Peyer's patch (tissue), 4 donors: ENCODE data around the gene COL23A1.

Source experiments
- POLR2A ChIP-seq, 2 donors: fragments of 450-650 bp; IDR thresholded peaks; one replicate each; pipeline ENCODE4 v1.5.1; 2017; ENCODE audit warnings: antibody characterized with exemption in 2 of 2, mild to moderate bottlenecking in 2 of 2, moderate library complexity in 2 of 2
- TF ChIP-seq, protein P1 (sequence below), 6 experiments: fragments of 450-650 bp in 4 of 6; fragments of 200-600 bp in 2 of 6; sonication (generic) in 1 of 6; IDR thresholded peaks; one replicate each; pipeline ENCODE4 v1.5.1; 2017 to 2019; ENCODE audit warnings: antibody characterized with exemption in 6 of 6, mild to moderate bottlenecking in 3 of 6, moderate library complexity in 1 of 6

DNA sequence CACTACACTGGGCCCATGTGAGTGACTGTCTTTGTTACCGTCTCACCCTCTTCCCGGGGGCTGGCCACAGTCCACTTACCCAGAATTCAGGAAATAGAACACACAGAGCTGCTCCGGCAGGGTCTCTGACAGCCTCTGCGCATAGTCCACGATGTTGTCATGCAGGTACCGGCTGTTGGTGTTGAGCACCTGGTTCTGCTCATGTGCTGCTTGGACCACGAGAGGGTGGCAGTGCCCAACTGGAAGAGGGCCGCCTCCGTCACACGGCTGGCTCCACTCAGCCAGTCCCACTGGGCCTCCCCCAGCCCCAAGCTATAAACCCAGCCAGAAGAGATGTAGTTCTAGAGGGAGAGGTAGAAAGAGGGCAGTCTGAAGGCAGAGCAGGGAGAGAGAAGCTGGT is 360.3 kb downstream of the COL23A1 start:
- TF ChIP-seq, protein P1, sequence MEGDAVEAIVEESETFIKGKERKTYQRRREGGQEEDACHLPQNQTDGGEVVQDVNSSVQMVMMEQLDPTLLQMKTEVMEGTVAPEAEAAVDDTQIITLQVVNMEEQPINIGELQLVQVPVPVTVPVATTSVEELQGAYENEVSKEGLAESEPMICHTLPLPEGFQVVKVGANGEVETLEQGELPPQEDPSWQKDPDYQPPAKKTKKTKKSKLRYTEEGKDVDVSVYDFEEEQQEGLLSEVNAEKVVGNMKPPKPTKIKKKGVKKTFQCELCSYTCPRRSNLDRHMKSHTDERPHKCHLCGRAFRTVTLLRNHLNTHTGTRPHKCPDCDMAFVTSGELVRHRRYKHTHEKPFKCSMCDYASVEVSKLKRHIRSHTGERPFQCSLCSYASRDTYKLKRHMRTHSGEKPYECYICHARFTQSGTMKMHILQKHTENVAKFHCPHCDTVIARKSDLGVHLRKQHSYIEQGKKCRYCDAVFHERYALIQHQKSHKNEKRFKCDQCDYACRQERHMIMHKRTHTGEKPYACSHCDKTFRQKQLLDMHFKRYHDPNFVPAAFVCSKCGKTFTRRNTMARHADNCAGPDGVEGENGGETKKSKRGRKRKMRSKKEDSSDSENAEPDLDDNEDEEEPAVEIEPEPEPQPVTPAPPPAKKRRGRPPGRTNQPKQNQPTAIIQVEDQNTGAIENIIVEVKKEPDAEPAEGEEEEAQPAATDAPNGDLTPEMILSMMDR (IDR thresholded peaks at IDR 0.05), result no peak
- TF ChIP-seq POLR2A (IDR thresholded peaks at IDR 0.05), result no peak
